ENCODE measurements around the gene WBP1L. TPM values are rescaled to one million over a fixed set of nuclear protein-coding genes. Genes with fewer than 3 reads are reported as not detected.

The WBP1L gene
- total and polyA plus RNA-seq, 4 donors, result 19.1 to 52.3 (median 45.2) TPM

- no peak overlapping the region for H3K9ac ChIP-seq (ENCODE audit: insufficient read depth in 1 of 2, low read length in 2 of 2)
- 88 to 92% methylated on average over 3 of the region's 3 CpGs for WGBS, 2 donors
- no peaks in the 10 kb centered on the region for H3K36me3 ChIP-seq (ENCODE audit: control insufficient read depth in 4 of 4, insufficient read depth in 4 of 4, low read length in 4 of 4)
- H3K4me3 ChIP-seq, result no peak overlapping the region
- no peaks in the 10 kb centered on the region for H3K27me3 ChIP-seq (ENCODE audit: control insufficient read depth in 3 of 3, insufficient read depth in 3 of 3, low read length in 2 of 3)
- no peaks in the 10 kb centered on the region for H3K9me3 ChIP-seq (ENCODE audit: control insufficient read depth in 4 of 4, insufficient read depth in 3 of 4, low read length in 3 of 4)
- no peak for TF ChIP-seq CTCF (IDR thresholded peaks at IDR 0.05; ENCODE audit: control extremely low read depth, extremely low read depth)
- H3K27ac ChIP-seq (ENCODE audit: low read depth in 1 of 2, low read length in 1 of 2), result no peak overlapping the region
- DNase-seq (no peak), ATAC-seq (ENCODE audit: insufficient read depth, low FRiP score) (no peak)
- H3K4me1 ChIP-seq (ENCODE audit: control insufficient read depth in 5 of 5, insufficient read depth in 5 of 5, low read length in 5 of 5), result peaks cover 0 to 16% (median 9%) of the 10 kb centered on the region in 5 donors
These were observed 23.4 kb upstream of the WBP1L start for GRCh38 chr10:102720337-102720736.

GRCh38 chr10:102720775-102721301 is 22.9 kb upstream of the WBP1L start:
- no peak for ATAC-seq (ENCODE audit: insufficient read depth, low FRiP score)
- no peak for TF ChIP-seq CTCF (IDR thresholded peaks at IDR 0.05; ENCODE audit: control extremely low read depth, extremely low read depth)
- Histone ChIP-seq H3K27ac (ENCODE audit: low read depth in 1 of 2, low read length in 1 of 2) (no peak overlapping the region), H3K9me3 (ENCODE audit: control insufficient read depth in 4 of 4, insufficient read depth in 3 of 4, low read length in 3 of 4) (no peaks in the 10 kb centered on the region), H3K4me1 (ENCODE audit: control insufficient read depth in 5 of 5, insufficient read depth in 5 of 5, low read length in 5 of 5) (peaks cover 0 to 13% (median 9%) of the 10 kb centered on the region in 5 donors), H3K9ac (ENCODE audit: insufficient read depth in 1 of 2, low read length in 2 of 2) (no peak overlapping the region), H3K36me3 (ENCODE audit: control insufficient read depth in 4 of 4, insufficient read depth in 4 of 4, low read length in 4 of 4) (no peaks in the 10 kb centered on the region), H3K27me3 (ENCODE audit: control insufficient read depth in 3 of 3, insufficient read depth in 3 of 3, low read length in 2 of 3) (no peaks in the 10 kb centered on the region), H3K4me3 (no peak overlapping the region)
- WGBS, 2 donors, result 79 to 88% methylated on average over 6 of the region's 6 CpGs
- DNase-seq, result no peak

- H3K9me3 ChIP-seq (ENCODE audit: control insufficient read depth in 4 of 4, insufficient read depth in 3 of 4, low read length in 3 of 4), result no peaks in the 10 kb centered on the region
- WGBS, 2 donors, result 63 to 71% methylated on average over 4 of the region's 4 CpGs
- H3K4me1 ChIP-seq (ENCODE audit: control insufficient read depth in 5 of 5, insufficient read depth in 5 of 5, low read length in 5 of 5), result peaks cover 0 to 13% (median 5%) of the 10 kb centered on the region in 5 donors
- no peak for DNase-seq
- TF ChIP-seq CTCF (IDR thresholded peaks at IDR 0.05; ENCODE audit: control extremely low read depth, extremely low read depth), result no peak
- H3K27ac ChIP-seq (ENCODE audit: low read depth in 1 of 2, low read length in 1 of 2), result no peak overlapping the region
- no peaks in the 10 kb centered on the region for H3K27me3 ChIP-seq (ENCODE audit: control insufficient read depth in 3 of 3, insufficient read depth in 3 of 3, low read length in 2 of 3)
- H3K9ac ChIP-seq (ENCODE audit: insufficient read depth in 1 of 2, low read length in 2 of 2), result no peak overlapping the region
- H3K36me3 ChIP-seq (ENCODE audit: control insufficient read depth in 4 of 4, insufficient read depth in 4 of 4, low read length in 4 of 4), result peaks cover 0 to 4% (median 2%) of the 10 kb centered on the region in 4 donors
- no peak overlapping the region for H3K4me3 ChIP-seq
- ATAC-seq (ENCODE audit: insufficient read depth, low FRiP score), result no peak
These were observed 21.8 kb upstream of the WBP1L start for GRCh38 chr10:102721954-102722353.

- no peak for ATAC-seq (ENCODE audit: insufficient read depth, low FRiP score)
- WGBS, 2 donors, result 97 to 98% methylated on average over 4 of the region's 4 CpGs
- Histone ChIP-seq H3K9ac (ENCODE audit: insufficient read depth in 1 of 2, low read length in 2 of 2) (no peak overlapping the region), H3K9me3 (ENCODE audit: control insufficient read depth in 4 of 4, insufficient read depth in 3 of 4, low read length in 3 of 4) (no peaks in the 10 kb centered on the region), H3K27me3 (ENCODE audit: control insufficient read depth in 3 of 3, insufficient read depth in 3 of 3, low read length in 2 of 3) (no peaks in the 10 kb centered on the region), H3K4me3 (no peak overlapping the region), H3K27ac (ENCODE audit: low read depth in 1 of 2, low read length in 1 of 2) (no peak overlapping the region), H3K36me3 (ENCODE audit: control insufficient read depth in 4 of 4, insufficient read depth in 4 of 4, low read length in 4 of 4) (peaks cover 0 to 8% (median 3%) of the 10 kb centered on the region in 4 donors), H3K4me1 (ENCODE audit: control insufficient read depth in 5 of 5, insufficient read depth in 5 of 5, low read length in 5 of 5) (peaks cover 0 to 3% (median 0%) of the 10 kb centered on the region in 5 donors)
- no peak for TF ChIP-seq CTCF (IDR thresholded peaks at IDR 0.05; ENCODE audit: control extremely low read depth, extremely low read depth)
- DNase-seq, result no peak
These were observed 19.8 kb upstream of the WBP1L start for GRCh38 chr10:102723989-102724388.

Data from lung (tissue), 12 donors.